Hair follicle dermal papilla cell (primary cell): ENCODE measurements around the gene ADCY9. TPM values are rescaled to one million over a fixed set of nuclear protein-coding genes. Genes with fewer than 3 reads are reported as not detected.

ENCODE experiments used
- small RNA-seq: library from RNA; depleted of rRNA; stranded (forward); fragments of <200 nt; gene quantifications from one replicate; pipeline ENCODE3, GENCODE V24; 2012
- total RNA-seq: library from RNA; depleted of rRNA; stranded (reverse); fragments of >200 nt; gene quantifications from 2 replicates; pipeline ENCODE4 v1.2.3, GENCODE V29; 2012

Gene ADCY9
- 61.4 and 77.1 TPM in 2 replicates for total RNA-seq

GRCh38 chr16:4116325-4117249 lies at the start of gene ADCY9:
ADCY9 (minus strand) TSS chr16:4116442; CDS start chr16:4115442, 1,000 bp downstream.

Small RNA genes lying within 50 kb of the gene (small RNA-seq; reads per million reads assigned to genes)
- not detected for gene AC009171.1

Other genes starting within 250 kb of the ADCY9 start
- 43.0 and 46.4 TPM in 2 replicates for gene CREBBP, start 235.7 kb downstream of the ADCY9 start, total RNA-seq
- gene SRL, start 125.6 kb upstream of the ADCY9 start, total RNA-seq, result 0.12 and 0.16 TPM in 2 replicates
- gene TFAP4, start 156.6 kb upstream of the ADCY9 start, total RNA-seq, result 10.9 and 13.5 TPM in 2 replicates
- 6.0 and 6.6 TPM in 2 replicates for gene GLIS2, start 199.6 kb upstream of the ADCY9 start, total RNA-seq
- gene PAM16, start 234.9 kb upstream of the ADCY9 start, total RNA-seq, result 12.5 and 15.5 TPM in 2 replicates